A673 (cell line): ENCODE results near the gene ECD.

ENCODE experiments used
- EZH2 ChIP-seq: fragments of 200-600 bp; sonication (generic); IDR thresholded peaks from 2 replicates; pipeline ENCODE4 v1.6.1; 2017; ENCODE audit warnings: borderline replicate concordance, low read depth, mild to moderate bottlenecking, mixed read lengths, antibody characterized with exemption, low read length; ENCODE audit not compliant: poor library complexity, severe bottlenecking
- TF ChIP-seq, protein P1 (sequence below): fragments of 300-800, 200-600 bp; sonication (generic); conservative IDR thresholded peaks from 2 replicates; pipeline ENCODE4 v1.5.1; 2017; ENCODE audit warnings: low read depth, mild to moderate bottlenecking, antibody characterized with exemption, low read length, moderate library complexity, mixed read lengths

DNA sequence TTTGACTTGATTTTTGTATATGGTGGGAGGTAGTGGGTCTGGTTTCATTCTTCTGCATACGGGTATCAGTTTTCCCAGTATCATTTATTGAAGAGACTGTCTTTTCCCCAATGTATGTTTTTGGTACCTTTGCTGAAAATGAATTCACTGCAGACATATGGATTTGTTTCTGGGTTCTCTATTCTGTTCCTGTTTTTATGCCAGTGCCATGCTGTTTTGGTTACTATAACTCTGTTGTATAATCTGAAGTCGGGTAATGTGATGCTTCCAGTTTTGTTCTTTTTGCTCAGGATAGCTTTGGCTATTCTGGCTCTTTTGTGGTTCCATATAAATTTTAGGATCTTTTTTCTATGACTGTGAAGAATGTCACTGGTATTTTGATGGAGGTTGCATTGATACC is 836 bp downstream of the ECD start:
- TF ChIP-seq, protein P1, sequence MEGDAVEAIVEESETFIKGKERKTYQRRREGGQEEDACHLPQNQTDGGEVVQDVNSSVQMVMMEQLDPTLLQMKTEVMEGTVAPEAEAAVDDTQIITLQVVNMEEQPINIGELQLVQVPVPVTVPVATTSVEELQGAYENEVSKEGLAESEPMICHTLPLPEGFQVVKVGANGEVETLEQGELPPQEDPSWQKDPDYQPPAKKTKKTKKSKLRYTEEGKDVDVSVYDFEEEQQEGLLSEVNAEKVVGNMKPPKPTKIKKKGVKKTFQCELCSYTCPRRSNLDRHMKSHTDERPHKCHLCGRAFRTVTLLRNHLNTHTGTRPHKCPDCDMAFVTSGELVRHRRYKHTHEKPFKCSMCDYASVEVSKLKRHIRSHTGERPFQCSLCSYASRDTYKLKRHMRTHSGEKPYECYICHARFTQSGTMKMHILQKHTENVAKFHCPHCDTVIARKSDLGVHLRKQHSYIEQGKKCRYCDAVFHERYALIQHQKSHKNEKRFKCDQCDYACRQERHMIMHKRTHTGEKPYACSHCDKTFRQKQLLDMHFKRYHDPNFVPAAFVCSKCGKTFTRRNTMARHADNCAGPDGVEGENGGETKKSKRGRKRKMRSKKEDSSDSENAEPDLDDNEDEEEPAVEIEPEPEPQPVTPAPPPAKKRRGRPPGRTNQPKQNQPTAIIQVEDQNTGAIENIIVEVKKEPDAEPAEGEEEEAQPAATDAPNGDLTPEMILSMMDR, result no peak
- no peak for TF ChIP-seq EZH2
